ENCODE results near the gene PSMB7.

Gene PSMB7

GRCh38 chr9:124322618-124323432, 92.4 kb downstream of the PSMB7 start:
- no peak for DNase-seq

- DNase-seq, result no peak
These were observed 93.3 kb downstream of the PSMB7 start for GRCh38 chr9:124321935-124322334.

- DNase-seq, result no peak
These were observed 93.8 kb downstream of the PSMB7 start for GRCh38 chr9:124321416-124321815.

GRCh38 chr9:124320062-124320973, 94.9 kb downstream of the PSMB7 start:
- DNase-seq, result peak; percentile 74

- no peak for DNase-seq
These were observed 99.4 kb downstream of the PSMB7 start for GRCh38 chr9:124315882-124316281.

- DNase-seq, result no peak
These were observed 101.3 kb downstream of the PSMB7 start for GRCh38 chr9:124313940-124314339.

GRCh38 chr9:124312290-124313265, 102.7 kb downstream of the PSMB7 start:
- no peak for DNase-seq

- no peak for DNase-seq
These were observed 104.0 kb downstream of the PSMB7 start for GRCh38 chr9:124311283-124311682.

GRCh38 chr9:124309667-124310084, 105.6 kb downstream of the PSMB7 start:
- DNase-seq, result no peak

GRCh38 chr9:124308606-124309491, 106.4 kb downstream of the PSMB7 start:
- no peak for DNase-seq

GRCh38 chr9:124307379-124308030, 107.7 kb downstream of the PSMB7 start:
- DNase-seq, result no peak

GRCh38 chr9:124306098-124306735, 109.0 kb downstream of the PSMB7 start:
- no peak for DNase-seq

- DNase-seq, result no peak
These were observed 111.0 kb downstream of the PSMB7 start for GRCh38 chr9:124304285-124304684.

- no peak for DNase-seq
These were observed 111.5 kb downstream of the PSMB7 start for GRCh38 chr9:124303762-124304161.
